ENCODE measurements around the gene RASSF3.

- TF ChIP-seq, protein P1, sequence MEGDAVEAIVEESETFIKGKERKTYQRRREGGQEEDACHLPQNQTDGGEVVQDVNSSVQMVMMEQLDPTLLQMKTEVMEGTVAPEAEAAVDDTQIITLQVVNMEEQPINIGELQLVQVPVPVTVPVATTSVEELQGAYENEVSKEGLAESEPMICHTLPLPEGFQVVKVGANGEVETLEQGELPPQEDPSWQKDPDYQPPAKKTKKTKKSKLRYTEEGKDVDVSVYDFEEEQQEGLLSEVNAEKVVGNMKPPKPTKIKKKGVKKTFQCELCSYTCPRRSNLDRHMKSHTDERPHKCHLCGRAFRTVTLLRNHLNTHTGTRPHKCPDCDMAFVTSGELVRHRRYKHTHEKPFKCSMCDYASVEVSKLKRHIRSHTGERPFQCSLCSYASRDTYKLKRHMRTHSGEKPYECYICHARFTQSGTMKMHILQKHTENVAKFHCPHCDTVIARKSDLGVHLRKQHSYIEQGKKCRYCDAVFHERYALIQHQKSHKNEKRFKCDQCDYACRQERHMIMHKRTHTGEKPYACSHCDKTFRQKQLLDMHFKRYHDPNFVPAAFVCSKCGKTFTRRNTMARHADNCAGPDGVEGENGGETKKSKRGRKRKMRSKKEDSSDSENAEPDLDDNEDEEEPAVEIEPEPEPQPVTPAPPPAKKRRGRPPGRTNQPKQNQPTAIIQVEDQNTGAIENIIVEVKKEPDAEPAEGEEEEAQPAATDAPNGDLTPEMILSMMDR (optimal IDR thresholded peaks at IDR 0.05 in 1 of 3, IDR thresholded peaks at IDR 0.05 in 1 of 3, conservative IDR thresholded peaks at IDR 0.05 in 1 of 3; ENCODE audit: extremely low read depth in 1 of 3, insufficient read depth in 2 of 3, low read length in 3 of 3), result no peak
- TF ChIP-seq EZH2 (IDR thresholded peaks at IDR 0.05; ENCODE audit: low read length), result no peak
These were observed 62.7 kb downstream of the RASSF3 start for GRCh38 chr12:64672925-64673409.

Data from keratinocyte (primary cell).